NCI-H524 treated with DMSO at 0.1 percent for 48 hours (cell line): ENCODE data around the gene TRIAP1.

Experiments used
- DNase-seq: peaks from one replicate; lab custom pipeline; 2025; lab: John Stamatoyannopoulos, UW

TRIAP1 gene

GRCh38 chr12:120429368-120429767 lies 16.8 kb downstream of the TRIAP1 start:
- DNase-seq, result no peak

DNA sequence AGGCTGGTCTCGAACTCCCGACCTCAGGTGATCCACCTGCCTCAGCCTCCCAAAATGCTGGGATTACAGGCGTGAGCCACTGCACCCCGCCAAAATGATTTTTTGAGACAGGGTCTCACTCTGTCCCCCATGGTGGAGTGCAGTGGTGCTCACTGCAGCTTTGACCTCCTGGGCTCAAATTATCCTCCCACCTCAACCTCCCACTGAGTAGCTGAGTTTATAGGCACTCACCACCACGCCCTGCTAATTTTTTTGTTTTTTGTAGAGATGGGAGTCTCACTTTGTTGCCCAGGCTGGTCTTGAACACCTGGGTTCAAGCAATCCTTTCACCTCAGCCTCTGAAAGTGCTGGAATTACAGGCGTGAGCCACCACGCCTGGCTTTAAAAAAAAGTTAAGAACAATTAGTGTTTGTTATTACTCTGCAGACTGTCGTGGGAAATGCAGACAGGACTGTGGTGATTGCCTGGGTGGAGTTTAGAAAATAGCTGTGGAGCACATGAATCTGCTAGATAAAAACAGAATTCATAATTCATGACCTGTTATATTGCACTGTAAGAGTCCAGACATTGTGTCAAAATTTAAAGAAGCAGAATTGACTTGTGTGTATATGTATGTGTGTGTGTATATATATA lies 17.5 kb downstream of the TRIAP1 start:
- no peak for DNase-seq

DNA sequence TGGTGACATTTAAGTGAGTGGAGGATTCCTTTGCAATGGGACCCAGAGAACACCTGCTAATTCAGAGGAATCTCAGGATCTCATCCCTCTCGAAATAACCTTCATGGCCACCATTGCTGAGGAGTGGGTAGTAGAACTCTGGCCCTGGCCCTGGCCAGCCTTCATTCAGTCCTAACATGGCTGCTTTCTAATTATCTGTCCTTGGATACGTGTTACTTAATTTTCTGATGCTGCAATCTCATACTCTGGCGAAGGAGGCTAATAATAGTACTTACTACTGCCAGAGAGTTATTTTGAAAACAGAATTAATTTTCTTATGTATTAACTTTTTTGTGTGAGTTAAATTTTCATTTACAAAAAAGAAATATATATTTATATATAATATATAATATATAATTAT lies 20.4 kb downstream of the TRIAP1 start:
- no peak for DNase-seq

DNA sequence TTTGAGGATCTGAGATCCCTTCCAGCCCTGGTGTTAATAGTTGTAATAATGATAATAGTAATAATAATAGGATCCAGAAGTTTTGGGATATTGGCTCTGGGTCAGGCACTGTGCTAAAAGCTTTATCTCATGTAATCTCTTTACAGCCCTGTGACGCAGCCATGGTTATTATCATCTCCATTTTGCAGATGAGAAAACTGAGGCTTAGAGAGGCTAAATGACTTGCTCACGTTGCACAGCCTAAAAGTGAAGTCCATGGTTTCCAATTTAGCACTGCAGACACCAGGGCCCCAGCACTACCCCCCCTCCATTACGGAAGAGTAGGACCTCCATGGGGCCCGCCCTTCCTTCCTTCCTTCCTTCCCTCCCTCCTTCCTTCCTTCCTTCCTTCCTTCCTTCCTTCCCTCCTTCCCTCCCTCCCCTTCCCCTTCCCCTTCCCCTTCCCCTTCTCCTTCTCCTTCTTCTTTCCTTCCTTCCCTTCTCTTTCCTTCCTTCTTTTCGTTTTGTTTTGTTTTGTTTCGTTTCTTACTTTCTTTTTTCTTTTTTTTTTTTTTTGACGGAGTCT lies 23.2 kb downstream of the TRIAP1 start:
- no peak for DNase-seq

DNA sequence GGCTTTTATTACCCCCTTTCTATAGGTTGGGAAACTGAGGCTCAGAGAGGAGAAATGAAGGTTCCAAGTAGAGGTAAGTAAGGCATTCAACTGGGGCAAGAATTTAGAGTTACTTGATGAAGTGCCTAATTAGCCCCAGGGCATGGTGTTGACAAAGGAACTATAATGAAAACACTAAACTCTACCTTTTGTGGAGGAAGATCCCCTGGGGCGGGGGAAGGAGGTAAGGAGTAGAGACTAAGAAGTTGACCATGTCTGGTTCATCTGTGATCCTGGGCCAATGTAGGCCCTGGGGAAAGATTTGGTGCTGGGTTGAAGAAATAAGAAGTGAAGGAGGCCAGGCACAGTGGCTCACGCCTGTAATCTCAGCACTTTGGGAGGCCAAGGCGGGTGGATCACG lies 24.5 kb downstream of the TRIAP1 start:
- no peak for DNase-seq

DNA sequence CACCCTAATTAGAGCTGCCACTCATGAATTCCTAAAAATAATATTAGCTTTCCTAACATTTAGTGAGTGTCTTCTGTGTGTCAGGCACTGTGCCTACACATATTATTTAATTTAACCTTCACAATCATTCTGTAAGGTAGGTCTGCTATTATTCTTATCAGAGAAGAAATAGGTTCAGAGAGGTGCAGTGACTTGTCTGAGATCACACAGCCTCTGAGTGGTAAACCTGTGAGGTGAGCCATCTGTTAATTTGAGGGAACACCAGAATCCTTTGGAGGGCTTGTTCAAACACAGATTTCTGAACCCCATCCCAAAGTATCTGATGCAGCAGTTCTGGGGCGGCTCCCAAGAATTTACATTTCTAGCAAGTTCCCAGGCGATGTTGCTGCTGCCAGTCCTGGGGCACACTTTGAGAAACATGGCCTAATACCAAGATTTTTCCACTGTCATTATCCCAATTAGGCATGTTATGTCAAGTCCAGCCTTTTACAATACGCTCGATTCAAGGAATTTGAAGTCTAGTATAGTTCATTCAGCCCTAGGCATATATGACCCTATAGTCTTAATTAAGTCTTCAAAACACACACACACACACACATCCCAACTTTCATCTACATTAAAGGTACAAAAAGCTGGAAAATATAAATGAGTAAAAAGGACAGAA lies 28.1 kb downstream of the TRIAP1 start:
- DNase-seq, result no peak

GRCh38 chr12:120416490-120417216 lies 29.5 kb downstream of the TRIAP1 start:
- peak; percentile 40 for DNase-seq

DNA sequence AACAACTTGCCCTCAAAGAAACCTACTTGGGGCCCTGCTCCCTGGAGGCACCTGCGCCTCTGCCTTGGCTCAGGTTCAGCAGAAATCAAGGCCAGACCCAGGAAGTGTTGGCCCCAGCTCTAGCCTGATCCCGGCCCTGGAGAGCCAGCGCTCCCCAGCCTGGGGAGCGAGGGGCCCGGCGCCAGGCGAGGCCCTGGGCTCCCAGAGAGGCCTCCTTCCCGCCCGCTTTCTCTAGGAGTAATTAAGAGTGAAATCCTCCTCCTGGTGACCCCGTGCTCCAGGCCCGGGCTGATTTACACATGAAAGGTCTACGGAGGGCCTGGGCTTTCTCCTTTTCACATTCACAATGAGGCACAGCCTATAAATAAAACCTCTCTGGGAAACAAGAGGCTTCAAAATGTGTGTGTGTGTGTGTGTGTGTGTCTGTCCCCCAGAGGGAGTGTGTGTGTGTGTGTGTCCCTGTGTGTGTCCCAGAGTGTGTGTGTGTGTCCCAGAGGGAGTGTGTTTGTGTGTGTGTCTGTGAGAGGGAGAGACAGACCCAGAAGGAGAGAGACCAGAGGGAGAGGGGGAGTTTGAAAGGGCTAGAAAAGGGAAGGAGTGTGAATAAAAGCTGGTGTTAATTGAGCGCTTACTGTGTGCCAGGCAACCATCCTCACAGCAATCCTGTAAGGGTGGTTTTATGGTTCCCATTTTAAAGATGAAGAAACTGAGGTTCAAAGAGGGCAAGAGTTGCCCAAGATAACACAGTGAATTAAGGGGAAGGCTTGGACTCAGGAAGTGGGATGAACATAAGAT lies 32.1 kb downstream of the TRIAP1 start:
- no peak for DNase-seq

- DNase-seq, result peak; percentile 28
These were observed 33.8 kb downstream of the TRIAP1 start for GRCh38 chr12:120412421-120412820.

- no peak for DNase-seq
These were observed 37.4 kb downstream of the TRIAP1 start for GRCh38 chr12:120408771-120409170.

DNA sequence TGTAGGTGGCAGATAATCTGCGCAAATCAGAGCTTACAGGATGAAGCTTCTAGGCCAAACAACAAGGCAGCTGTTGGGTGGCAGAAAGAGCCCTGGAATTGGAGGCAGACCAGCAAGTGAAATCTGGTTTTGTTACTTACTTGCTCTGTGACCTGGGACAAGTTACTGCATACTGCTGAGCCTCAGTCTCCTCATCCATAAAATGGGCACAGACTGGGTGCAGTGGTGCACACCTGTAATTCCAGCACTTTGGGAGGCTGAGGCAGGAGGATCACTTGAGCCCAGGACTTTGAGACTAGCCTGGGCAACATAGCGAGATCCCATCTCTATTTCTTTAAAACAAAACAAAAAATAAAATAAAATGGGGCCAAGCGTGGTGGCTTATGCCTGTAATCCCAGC lies 39.6 kb downstream of the TRIAP1 start:
- DNase-seq, result no peak

GRCh38 chr12:120406069-120406468 lies 40.1 kb downstream of the TRIAP1 start:
- DNase-seq, result no peak

GRCh38 chr12:120404271-120404670 lies 41.9 kb downstream of the TRIAP1 start:
- peak; percentile 19 for DNase-seq

GRCh38 chr12:120403869-120404268 lies 42.3 kb downstream of the TRIAP1 start:
- no peak for DNase-seq

DNA sequence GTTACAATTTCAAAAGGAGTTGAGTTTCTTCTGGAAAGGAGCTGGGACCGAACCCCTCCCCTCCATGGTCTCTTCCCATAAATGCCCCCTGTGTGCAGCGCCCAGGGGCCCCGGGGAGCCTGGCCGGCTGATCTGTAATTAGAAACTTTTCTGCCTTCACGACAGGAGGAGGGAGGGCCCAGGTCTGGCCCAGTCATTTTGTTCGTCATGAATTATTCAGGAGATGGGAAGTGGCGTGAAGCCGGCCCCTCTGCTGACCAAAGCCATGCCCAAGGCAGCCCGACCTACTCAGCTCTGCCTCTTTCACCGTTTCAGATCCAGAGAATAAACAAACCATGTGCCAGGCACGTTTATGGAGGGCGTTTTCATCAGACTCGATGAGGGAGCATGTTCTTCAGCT lies 44.0 kb downstream of the TRIAP1 start:
- DNase-seq, result no peak

GRCh38 chr12:120399531-120399930 lies 46.7 kb downstream of the TRIAP1 start:
- no peak for DNase-seq

DNA sequence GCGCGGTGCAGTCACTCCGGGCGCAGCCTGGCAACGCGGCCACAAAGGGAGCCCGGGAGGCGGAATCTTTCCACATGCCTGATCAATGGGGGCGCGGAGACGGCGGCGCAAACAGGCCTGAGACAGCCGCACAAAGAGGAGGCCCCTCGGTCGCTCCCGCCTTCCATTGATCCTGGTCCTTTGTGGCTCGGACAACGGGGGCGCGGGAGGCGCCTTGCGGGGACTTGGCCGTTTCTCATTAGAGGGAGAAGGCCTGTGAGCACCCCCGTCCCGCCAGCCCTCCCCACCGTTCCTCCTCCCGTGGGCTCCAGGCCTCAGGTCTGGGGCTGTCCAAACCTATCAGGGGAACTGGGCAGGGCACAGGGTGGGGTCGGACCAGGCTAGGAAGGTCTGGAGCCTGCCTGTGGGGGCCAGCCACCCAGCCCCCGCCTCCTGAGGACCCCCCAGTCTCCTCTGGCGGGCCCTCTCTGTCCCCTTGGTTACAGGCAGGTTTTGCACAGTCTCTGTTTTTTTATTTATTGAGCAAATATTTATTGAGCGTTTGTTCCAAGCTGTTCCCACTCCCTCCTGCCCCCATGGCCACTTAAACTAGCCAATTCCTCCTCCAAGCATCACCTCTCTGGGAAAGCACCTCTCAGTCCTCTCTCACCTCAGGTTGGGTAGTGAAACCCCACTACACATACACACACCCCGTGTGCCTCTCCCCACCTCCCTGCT lies 48.2 kb downstream of the TRIAP1 start:
- no peak for DNase-seq

- DNase-seq, result no peak
These were observed 51.5 kb downstream of the TRIAP1 start for GRCh38 chr12:120394483-120395367.
